GM12875 (cell line): ENCODE measurements around the gene ASTN1.

ENCODE experiments used
- H3K4me3 ChIP-seq: one replicate; pipeline ENCODE4 v1.5.1; 2011; ENCODE audit warnings: low read depth, low read length, control low read depth
- CTCF ChIP-seq: IDR thresholded peaks from 2 replicates; pipeline ENCODE4 v1.5.1; 2011; ENCODE audit warnings: low read depth, mild to moderate bottlenecking, control low read depth, inconsistent platforms, low read length, moderate library complexity, borderline replicate concordance; ENCODE audit not compliant: insufficient read depth

The ASTN1 gene

GRCh38 chr1:177116941-177117340 is 47.6 kb downstream of the ASTN1 start:
- no peak for TF ChIP-seq CTCF
- no peak overlapping the region for H3K4me3 ChIP-seq

- TF ChIP-seq CTCF: no peak
- no peak overlapping the region for H3K4me3 ChIP-seq
Observed at GRCh38 chr1:177106614-177107365, 57.7 kb downstream of the ASTN1 start.

GRCh38 chr1:177106196-177106595 is 58.3 kb downstream of the ASTN1 start:
- TF ChIP-seq CTCF: no peak
- H3K4me3 ChIP-seq: no peak overlapping the region

GRCh38 chr1:177103005-177103852 is 61.3 kb downstream of the ASTN1 start:
- no peak overlapping the region for H3K4me3 ChIP-seq
- TF ChIP-seq CTCF: no peak

- H3K4me3 ChIP-seq: no peak overlapping the region
- TF ChIP-seq CTCF: no peak
Observed at GRCh38 chr1:177092001-177092400, 72.5 kb downstream of the ASTN1 start.

- H3K4me3 ChIP-seq: no peak overlapping the region
- no peak for TF ChIP-seq CTCF
Observed at GRCh38 chr1:177091040-177091439, 73.5 kb downstream of the ASTN1 start.
